ENCODE results near the gene SRP68. TPM values are rescaled to one million over a fixed set of nuclear protein-coding genes. Genes with fewer than 3 reads are reported as not detected.

SRP68 gene
- total RNA-seq, 1 donor from 2014 or later = 86.7 TPM

DNA sequence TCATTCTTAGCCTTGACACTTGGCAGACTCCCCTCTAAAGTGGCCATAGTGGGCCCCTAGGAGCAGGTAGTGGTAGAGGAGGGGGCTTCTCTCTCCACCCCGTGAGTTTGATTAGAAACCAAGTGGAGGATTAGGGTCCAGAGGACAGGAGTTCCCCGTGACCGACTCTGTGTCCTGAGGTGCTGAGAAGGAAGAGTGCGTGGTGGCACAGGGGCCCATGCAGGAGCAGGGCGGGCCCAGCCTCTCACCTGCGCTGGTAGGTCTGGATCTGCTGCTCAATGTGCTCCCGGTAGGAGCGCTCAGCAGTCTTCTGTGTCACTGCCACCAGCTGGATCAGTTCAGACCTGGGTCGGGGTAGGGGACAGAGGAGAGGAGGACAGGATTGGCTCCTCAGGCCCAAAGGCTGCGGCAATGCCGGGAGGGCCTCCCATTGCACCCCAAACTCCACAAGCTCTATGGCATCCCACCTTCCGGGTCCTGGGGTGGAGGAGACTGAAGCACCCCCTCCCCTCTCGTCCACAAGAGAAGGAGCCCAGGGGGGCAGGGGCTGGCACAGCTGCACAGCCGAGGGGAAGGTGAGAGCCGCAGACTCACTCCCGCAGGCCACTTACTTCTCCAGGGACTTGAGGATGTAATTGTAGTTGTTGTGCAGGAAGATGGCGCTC, 12.9 kb upstream of the SRP68 start:
- Mint-ChIP-seq H3K9me3 (no peaks in the 10 kb centered on the region), H3K4me1 (ENCODE audit: unreplicated experiment) (peaks cover 7% of the 10 kb centered on the region), H3K27ac (no peak overlapping the region), H3K4me3 (no peak overlapping the region), H3K27me3 (peaks cover 12% of the 10 kb centered on the region), H3K36me3 (peaks cover 5% of the 10 kb centered on the region)
- TF ChIP-seq, protein P1, sequence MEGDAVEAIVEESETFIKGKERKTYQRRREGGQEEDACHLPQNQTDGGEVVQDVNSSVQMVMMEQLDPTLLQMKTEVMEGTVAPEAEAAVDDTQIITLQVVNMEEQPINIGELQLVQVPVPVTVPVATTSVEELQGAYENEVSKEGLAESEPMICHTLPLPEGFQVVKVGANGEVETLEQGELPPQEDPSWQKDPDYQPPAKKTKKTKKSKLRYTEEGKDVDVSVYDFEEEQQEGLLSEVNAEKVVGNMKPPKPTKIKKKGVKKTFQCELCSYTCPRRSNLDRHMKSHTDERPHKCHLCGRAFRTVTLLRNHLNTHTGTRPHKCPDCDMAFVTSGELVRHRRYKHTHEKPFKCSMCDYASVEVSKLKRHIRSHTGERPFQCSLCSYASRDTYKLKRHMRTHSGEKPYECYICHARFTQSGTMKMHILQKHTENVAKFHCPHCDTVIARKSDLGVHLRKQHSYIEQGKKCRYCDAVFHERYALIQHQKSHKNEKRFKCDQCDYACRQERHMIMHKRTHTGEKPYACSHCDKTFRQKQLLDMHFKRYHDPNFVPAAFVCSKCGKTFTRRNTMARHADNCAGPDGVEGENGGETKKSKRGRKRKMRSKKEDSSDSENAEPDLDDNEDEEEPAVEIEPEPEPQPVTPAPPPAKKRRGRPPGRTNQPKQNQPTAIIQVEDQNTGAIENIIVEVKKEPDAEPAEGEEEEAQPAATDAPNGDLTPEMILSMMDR (conservative IDR thresholded peaks at IDR 0.05) = no peak
- no peak for DNase-seq (ENCODE audit: extremely low spot score, unreplicated experiment)

DNA sequence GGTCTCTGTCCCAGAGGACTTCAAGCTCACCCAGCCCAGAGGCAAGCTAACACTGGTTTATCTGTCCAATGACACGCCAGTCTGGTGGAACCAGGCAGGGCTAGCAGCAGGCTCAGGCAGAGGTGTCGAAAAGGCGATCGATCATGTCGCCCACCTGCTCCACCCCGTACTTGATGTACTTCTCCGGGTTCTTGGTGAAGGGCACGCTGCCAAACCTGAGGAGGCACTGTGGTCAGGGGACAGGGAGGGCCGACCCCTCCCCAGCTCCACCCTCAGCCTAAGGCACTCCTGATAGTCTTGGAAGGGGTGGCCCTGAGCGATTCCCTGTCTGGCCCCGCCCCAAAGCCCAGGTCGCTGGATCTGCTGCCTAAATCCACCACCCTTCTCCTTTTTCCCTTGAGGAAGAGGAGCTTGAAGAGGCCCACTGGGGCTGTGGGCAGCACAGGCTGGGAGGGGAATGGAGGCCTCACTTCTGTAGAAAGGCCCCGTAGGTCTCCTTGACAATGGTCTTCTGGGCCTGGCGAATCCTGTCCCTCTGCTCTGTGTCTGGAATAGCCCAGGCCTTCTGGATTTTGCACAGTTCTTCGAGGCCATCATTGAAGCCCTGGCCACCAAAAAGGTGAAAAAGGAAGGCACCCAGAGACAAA, 11.3 kb upstream of the SRP68 start:
- H3K36me3 Mint-ChIP-seq = peaks cover 5% of the 10 kb centered on the region
- no peaks in the 10 kb centered on the region for H3K9me3 Mint-ChIP-seq
- peaks cover 7% of the 10 kb centered on the region for H3K4me1 Mint-ChIP-seq (ENCODE audit: unreplicated experiment)
- H3K27ac Mint-ChIP-seq = no peak overlapping the region
- no peak overlapping the region for H3K4me3 Mint-ChIP-seq
- no peak for DNase-seq (ENCODE audit: extremely low spot score, unreplicated experiment)
- peaks cover 27% of the 10 kb centered on the region for H3K27me3 Mint-ChIP-seq
- TF ChIP-seq, protein P1 (conservative IDR thresholded peaks at IDR 0.05) = no peak

DNA sequence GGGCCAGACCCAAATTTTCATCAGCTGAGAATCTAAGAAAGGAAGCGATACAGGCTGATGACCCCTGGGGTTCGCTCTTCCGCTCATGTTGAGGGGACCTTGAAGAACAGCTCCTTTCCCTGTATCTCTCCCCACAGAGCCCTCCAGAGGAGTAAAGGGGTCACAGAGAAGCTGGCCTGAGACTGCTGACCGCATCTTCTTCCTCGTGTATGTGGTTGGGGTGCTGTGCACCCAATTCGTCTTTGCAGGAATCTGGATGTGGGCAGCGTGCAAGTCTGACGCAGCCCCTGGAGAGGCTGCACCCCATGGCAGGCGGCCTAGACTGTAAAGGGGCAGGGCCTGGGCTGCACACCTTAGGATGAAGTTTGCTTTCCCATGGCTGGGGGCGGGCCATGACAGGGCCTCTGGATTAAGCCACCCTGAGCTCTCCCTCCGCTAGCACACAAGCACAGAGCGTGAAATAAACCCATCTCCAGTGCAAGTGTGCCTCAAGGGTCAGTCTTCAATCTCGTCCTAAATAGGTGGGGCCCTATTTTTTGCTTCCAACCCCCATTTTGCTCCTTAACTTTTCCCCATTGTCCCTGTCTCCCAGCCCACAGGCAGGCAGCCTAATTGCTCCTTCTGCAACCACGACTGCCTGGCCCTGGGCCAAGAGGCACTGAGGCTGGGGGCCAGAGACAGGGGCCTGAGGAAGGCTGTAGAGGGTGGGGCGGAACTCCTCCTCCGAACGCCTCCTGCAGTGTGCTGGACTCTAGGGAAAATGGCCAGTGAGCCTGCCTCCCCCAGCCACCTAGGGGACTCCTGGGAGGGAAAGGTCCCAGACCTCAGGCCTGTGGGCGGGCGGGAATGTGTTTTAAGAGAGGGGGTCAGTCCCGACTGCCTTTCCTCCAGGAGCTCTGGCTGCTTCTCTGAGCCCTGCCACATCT, 10.3 kb upstream of the SRP68 start:
- Mint-ChIP-seq H3K4me1 (ENCODE audit: unreplicated experiment) (peaks cover 7% of the 10 kb centered on the region), H3K27ac (no peak overlapping the region), H3K9me3 (no peaks in the 10 kb centered on the region), H3K36me3 (peaks cover 5% of the 10 kb centered on the region), H3K4me3 (no peak overlapping the region), H3K27me3 (peaks cover 38% of the 10 kb centered on the region)
- TF ChIP-seq, protein P1 (conservative IDR thresholded peaks at IDR 0.05) = no peak
- no peak for DNase-seq (ENCODE audit: extremely low spot score, unreplicated experiment)

DNA sequence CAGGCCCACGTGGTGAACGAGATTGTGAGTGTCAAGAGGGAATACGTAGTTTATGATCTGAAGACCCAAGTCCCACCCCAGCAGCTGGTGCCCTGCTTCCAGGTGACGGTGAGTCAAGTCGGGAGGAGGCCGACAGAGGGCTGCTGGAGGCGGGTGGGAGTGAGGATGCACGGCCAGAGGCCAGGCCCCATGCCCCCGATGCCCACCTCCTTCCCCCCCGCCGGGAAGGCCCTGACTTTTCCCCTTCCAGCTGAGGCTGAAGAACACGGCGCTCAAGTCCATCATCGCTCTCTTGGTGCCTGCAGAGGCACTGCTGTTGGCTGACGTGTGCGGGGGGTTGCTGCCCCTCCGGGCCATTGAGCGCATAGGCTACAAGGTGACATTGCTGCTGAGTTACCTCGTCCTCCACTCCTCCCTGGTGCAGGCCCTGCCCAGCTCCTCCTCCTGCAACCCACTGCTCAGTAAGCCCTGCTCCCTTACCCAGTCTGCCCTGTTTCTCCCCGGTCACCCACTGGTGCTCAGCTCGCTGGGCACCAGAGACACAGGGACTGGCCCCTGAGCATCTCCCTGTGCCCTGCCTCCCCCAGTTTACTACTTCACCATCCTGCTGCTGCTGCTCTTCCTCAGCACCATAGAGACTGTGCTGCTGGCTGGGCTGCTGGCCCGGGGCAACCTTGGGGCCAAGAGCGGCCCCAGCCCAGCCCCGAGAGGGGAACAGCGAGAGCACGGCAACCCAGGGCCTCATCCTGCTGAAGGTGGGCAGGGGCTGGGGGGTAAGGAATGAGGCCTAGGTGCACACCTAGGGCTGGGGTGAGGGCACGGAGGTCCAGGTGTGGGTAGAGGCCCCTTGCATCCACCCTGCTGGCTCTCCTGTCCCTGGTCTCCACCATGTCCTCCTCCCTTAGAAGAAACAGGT, 9.2 kb upstream of the SRP68 start:
- DNase-seq (ENCODE audit: extremely low spot score, unreplicated experiment) = no peak
- peaks cover 5% of the 10 kb centered on the region for H3K36me3 Mint-ChIP-seq
- peaks cover 7% of the 10 kb centered on the region for H3K4me1 Mint-ChIP-seq (ENCODE audit: unreplicated experiment)
- H3K4me3 Mint-ChIP-seq = no peak overlapping the region
- H3K9me3 Mint-ChIP-seq = no peaks in the 10 kb centered on the region
- TF ChIP-seq, protein P1 (conservative IDR thresholded peaks at IDR 0.05) = no peak
- peaks cover 48% of the 10 kb centered on the region for H3K27me3 Mint-ChIP-seq
- H3K27ac Mint-ChIP-seq = peak overlapping the region; percentile 72

DNA sequence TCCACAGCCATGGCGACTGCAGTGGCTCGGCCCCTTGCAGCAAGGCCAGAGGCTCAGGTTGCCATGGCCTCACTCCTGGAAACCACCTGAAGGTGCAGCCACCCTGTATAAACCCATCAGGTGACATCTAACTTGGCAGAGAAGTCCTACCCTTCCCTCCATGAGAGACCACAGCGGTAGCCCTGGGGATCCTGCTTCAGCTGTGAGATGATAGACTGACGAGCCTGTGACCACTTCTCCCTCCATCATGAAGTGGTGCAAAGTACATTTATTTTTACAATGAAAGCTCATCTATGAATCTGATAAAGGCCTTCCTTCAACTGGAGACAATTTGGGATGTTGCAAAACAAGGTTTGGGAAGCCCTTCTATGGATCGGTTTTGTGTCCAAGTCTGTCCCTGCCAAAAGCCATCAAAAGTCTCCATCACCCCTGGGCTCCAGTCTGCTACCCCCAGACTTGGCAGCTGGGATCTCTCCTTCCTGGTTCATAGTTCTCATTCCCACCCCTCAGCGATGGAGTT, 8.5 kb upstream of the SRP68 start:
- Mint-ChIP-seq H3K27me3 (peaks cover 56% of the 10 kb centered on the region), H3K9me3 (no peaks in the 10 kb centered on the region), H3K4me1 (ENCODE audit: unreplicated experiment) (peaks cover 7% of the 10 kb centered on the region), H3K27ac (no peak overlapping the region), H3K4me3 (no peak overlapping the region), H3K36me3 (peaks cover 5% of the 10 kb centered on the region)
- DNase-seq (ENCODE audit: extremely low spot score, unreplicated experiment) = no peak
- TF ChIP-seq, protein P1 (conservative IDR thresholded peaks at IDR 0.05) = no peak
